ENCODE results near the gene CHCT1. TPM values are rescaled to one million over a fixed set of nuclear protein-coding genes. Genes with fewer than 3 reads are reported as not detected.

CHCT1 gene
- total RNA-seq, 1 donor from 2014 or later: not detected

- TF ChIP-seq, protein P1, sequence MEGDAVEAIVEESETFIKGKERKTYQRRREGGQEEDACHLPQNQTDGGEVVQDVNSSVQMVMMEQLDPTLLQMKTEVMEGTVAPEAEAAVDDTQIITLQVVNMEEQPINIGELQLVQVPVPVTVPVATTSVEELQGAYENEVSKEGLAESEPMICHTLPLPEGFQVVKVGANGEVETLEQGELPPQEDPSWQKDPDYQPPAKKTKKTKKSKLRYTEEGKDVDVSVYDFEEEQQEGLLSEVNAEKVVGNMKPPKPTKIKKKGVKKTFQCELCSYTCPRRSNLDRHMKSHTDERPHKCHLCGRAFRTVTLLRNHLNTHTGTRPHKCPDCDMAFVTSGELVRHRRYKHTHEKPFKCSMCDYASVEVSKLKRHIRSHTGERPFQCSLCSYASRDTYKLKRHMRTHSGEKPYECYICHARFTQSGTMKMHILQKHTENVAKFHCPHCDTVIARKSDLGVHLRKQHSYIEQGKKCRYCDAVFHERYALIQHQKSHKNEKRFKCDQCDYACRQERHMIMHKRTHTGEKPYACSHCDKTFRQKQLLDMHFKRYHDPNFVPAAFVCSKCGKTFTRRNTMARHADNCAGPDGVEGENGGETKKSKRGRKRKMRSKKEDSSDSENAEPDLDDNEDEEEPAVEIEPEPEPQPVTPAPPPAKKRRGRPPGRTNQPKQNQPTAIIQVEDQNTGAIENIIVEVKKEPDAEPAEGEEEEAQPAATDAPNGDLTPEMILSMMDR (IDR thresholded peaks at IDR 0.05): no peak
- H3K27me3 Mint-ChIP-seq (ENCODE audit: low read depth): no peaks in the 10 kb centered on the region
These were observed 51.5 kb downstream of the CHCT1 start for GRCh38 chr17:60473788-60474187.

More at GRCh38 chr17:60473788-60474187, 51.5 kb downstream of the CHCT1 start:
- peaks cover 28% of the 10 kb centered on the region for H3K4me1 Mint-ChIP-seq (ENCODE audit: low read depth)
- H3K4me3 Mint-ChIP-seq (ENCODE audit: unreplicated experiment): no peak overlapping the region
- no peak overlapping the region for H3K27ac Mint-ChIP-seq (ENCODE audit: unreplicated experiment)
- H3K9me3 Mint-ChIP-seq (ENCODE audit: low read depth): peaks cover 9% of the 10 kb centered on the region
- H3K36me3 Mint-ChIP-seq (ENCODE audit: low read depth): peaks cover 14% of the 10 kb centered on the region
- DNase-seq (ENCODE audit: low spot score): no peak

Other genes starting within 250 kb of the CHCT1 start
- gene USP32, start 30.4 kb upstream of the CHCT1 start, total RNA-seq: 35.2 to 42.2 TPM (median 41.1 TPM) in 3 replicates
- gene APPBP2, start 103.8 kb downstream of the CHCT1 start, total RNA-seq: 45.5 to 51.1 TPM (median 48.3 TPM) in 3 replicates
- 11.9 to 13.3 TPM (median 13.1 TPM) in 3 replicates for gene PPM1D, start 177.7 kb downstream of the CHCT1 start, total RNA-seq